Measurements from ENCODE around the gene TJP3.
"Not testable (repeated sequence)": the region's sequence is repeated elsewhere in the genome, so short reads cannot be mapped to it uniquely, and the experiment has no call there.

Gene TJP3

GRCh38 chr19:3708207-3708931, at the start of gene TJP3:
Gene TJP3 (plus strand): TSS chr19:3708384. CDS start chr19:3728433, 20,049 bp downstream.
- no peak for DNase-seq

- no peak for DNase-seq
Observed at GRCh38 chr19:3658870-3659745, 49.1 kb upstream of the TJP3 start.

GRCh38 chr19:3659746-3660112, 48.5 kb upstream of the TJP3 start:
- no peak for DNase-seq

- DNase-seq, result no peak
Observed at GRCh38 chr19:3660493-3661219, 47.5 kb upstream of the TJP3 start.

GRCh38 chr19:3661284-3662238, 46.6 kb upstream of the TJP3 start:
- DNase-seq, result no peak

GRCh38 chr19:3663838-3664237, 44.3 kb upstream of the TJP3 start:
- DNase-seq, result no peak

GRCh38 chr19:3664879-3665642, 43.1 kb upstream of the TJP3 start:
- no peak for DNase-seq

GRCh38 chr19:3665681-3666544, 42.3 kb upstream of the TJP3 start:
- no peak for DNase-seq

- DNase-seq, result not testable (repeated sequence)
Observed at GRCh38 chr19:3666545-3666856, 41.7 kb upstream of the TJP3 start.

- no peak for DNase-seq
Observed at GRCh38 chr19:3667037-3667638, 41.0 kb upstream of the TJP3 start.

GRCh38 chr19:3667766-3668165, 40.4 kb upstream of the TJP3 start:
- no peak for DNase-seq

- DNase-seq, result no peak
Observed at GRCh38 chr19:3668331-3669081, 39.7 kb upstream of the TJP3 start.

- no peak for DNase-seq
Observed at GRCh38 chr19:3669082-3669946, 38.9 kb upstream of the TJP3 start.

GRCh38 chr19:3669947-3670795, 38.0 kb upstream of the TJP3 start:
- no peak for DNase-seq

GRCh38 chr19:3670796-3671679, 37.1 kb upstream of the TJP3 start:
- no peak for DNase-seq
